HL-60/S4 treated with retinoic acid at 250 ng/mL for 4 days and 3 days (cell line): ENCODE results near the gene WNT8B.

Experiments used
- in situ Hi-C: fragments of 300-500 bp; cut with MboI; formaldehyde crosslinking; loops from 2 replicates; pipeline ENCODE4 v1.7.0; 2022; ENCODE audit warnings: low sequenced_read_pairs

Gene WNT8B

GRCh38 chr10:100482834-100483185 lies 20.0 kb downstream of the WNT8B start:
- in situ Hi-C loops: no loop called here

DNA sequence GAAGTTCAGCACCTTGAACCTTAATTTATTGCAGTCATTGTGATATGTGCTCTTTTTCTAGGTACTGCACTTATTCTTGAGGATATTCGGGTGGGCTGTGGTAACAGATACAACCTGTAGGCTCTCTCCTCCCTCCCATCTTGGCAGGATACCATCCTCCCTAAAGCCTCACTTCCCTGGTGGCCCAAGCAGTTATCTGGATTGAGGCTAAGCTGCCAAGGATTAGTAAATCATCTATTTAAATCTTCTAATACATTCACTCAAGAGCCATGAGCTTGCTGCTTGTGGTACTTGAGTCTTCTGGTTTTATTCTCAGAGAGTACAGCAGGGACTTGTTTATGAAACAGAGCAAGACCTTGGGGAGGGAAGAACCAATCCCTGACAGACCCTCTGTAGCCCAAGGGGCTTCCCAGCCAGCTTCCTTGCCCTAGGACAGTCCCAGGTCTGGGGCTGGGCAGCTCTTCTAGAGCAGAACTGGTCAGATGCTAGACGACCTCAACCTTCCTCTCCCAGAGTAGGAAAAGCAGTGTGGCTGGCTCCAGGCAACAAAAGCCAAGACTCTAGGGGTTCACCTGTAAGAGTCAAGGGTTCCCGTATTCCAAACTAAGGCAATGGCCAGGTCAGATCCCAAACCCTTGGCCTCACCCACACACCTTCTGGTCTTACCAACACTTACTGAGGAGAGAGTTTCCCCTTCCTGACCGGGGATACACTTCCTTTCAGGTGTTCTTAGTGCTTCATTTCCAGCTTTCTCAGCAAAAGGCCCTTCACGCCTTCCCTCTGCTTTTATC lies 21.3 kb downstream of the WNT8B start:
- in situ Hi-C loops: no loop called here

DNA sequence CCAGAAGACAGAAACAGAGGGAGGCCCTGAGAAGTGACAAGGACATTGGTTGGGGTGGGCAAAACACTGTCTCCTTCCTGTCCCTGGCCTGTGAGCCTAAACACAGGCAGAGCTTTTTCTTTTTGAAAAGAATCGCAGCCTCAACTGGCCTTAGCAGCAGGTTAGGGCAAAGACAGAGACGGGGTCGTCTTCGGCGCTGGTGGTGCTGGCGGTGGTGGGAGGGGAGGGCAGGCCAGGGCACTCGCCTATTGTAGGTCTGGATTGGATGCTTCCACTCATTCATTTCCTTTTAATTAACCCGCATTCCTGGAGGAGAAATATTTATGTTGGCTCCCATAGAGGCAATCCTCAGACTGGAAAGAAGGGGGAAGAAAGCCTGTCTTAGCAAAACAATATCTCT lies 22.6 kb downstream of the WNT8B start:
- in situ Hi-C loops: no loop called here

GRCh38 chr10:100485801-100486495 lies 23.1 kb downstream of the WNT8B start:
- in situ Hi-C loops: no loop called here

- in situ Hi-C loops: no loop called here
Measured at GRCh38 chr10:100487529-100487928, 24.7 kb downstream of the WNT8B start.

DNA sequence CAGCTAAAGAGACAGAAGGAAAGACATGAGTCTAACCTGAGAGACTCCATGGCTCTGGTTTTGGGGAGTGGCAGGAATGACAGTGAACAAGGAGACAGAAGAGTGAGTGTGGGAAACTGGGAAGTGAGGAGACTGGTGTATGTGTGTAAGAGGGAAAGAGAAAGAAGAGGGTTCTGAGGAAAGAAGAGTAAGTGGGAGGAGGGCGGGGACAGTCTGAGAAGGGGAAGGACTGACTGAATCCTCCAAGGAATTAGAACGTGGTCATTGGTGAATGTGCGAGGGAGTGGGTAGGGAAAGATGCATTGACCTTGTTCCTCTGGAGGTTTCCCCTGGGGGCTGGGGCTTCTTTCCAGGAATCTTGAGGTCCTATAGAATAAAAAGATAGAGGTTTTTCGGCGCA lies 26.6 kb downstream of the WNT8B start:
- in situ Hi-C loops: no loop called here

- in situ Hi-C loops: no loop called here
Measured at GRCh38 chr10:100490531-100490930, 27.7 kb downstream of the WNT8B start.

DNA sequence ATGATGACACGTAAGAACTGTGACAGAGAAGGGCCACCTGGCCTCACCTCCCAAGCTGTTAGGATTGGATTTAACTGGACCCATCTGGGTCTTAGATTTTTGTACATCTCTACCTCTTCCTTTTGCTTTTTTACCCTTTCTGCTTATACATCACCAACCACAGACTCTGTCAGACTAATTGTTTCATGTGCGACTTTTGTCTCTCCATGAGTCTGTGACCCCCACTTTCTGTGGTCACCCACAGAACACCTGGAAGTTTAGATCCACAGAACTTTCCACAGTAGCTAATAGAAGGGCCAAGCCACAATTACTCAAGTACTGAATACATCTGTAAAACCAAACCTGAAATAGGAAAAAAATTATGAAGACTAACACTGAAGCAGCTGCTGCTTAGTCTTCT lies 33.8 kb downstream of the WNT8B start:
- in situ Hi-C loops: no loop called here

DNA sequence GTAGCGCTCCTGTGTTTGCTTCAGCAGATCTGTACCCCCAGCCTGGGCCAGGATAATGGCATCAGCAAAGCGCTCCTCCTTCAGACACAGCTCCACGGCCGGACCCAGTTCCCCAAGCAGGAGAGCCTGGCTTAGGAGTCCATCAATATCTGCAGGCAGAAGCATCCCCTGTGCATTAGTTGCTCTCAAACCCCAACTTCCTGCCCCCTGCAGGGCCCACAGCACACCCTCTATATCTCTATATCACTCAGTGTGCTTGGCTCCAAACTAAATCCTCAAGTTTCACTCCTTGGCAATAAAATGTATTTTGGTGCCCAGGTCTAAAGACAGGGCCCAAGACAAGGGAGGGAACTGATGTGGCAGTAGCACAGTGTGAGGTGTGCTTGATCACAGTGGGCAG lies 35.2 kb downstream of the WNT8B start:
- in situ Hi-C loops: no loop called here

- in situ Hi-C loops: no loop called here
Measured at GRCh38 chr10:100501423-100501822, 38.6 kb downstream of the WNT8B start.

DNA sequence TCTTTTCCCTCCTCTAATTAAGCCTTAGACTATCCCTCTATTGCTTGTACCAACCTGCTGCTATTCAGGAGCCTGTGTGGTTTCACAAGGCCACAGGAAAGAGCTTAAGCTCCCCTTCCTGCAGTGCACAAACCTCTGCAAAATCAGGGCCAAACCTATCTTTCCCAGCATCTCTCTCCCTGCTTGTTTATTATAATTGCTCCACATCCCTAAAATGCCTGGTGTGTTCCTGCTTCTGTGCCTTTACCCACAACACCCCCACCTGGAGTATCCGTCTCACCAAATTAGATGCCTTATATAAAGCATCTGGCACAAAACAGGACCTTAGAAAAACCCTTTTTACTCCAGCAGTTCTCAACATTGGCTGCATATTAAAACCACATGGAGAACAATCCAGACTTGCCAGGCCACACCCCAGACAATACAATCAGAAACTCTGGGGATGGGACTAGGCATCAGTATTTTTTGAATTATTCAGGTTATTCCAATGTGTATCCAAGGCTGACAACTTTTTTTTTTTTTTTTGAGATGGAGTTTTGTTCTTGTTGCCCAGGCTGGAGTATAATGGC lies 40.2 kb downstream of the WNT8B start:
- in situ Hi-C loops: no loop called here

GRCh38 chr10:100504096-100504495 lies 41.3 kb downstream of the WNT8B start:
- in situ Hi-C loops: no loop called here

- in situ Hi-C loops: no loop called here
Measured at GRCh38 chr10:100505164-100505563, 42.4 kb downstream of the WNT8B start.

GRCh38 chr10:100506596-100507356 lies 44.0 kb downstream of the WNT8B start:
- in situ Hi-C loops: no loop called here

DNA sequence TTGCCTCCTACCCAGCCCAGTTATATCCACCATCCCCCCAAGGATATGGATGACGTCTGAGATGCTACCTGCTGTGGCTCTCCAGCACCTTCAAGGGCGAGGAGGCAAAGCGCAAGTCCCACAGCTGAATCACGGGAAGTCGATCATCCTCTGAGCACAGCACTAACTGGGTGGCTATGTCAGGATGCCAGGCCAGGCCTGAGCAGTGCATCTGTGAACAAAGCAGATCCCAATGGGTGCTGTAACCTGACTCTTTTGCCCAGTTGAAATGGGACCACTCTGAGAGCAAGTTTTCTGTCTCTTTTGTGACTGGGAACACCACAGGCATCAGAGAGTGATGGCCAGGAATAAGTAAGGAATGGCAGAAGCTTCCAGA lies 44.5 kb downstream of the WNT8B start:
- in situ Hi-C loops: no loop called here

- in situ Hi-C loops: no loop called here
Measured at GRCh38 chr10:100508266-100508665, 45.5 kb downstream of the WNT8B start.

DNA sequence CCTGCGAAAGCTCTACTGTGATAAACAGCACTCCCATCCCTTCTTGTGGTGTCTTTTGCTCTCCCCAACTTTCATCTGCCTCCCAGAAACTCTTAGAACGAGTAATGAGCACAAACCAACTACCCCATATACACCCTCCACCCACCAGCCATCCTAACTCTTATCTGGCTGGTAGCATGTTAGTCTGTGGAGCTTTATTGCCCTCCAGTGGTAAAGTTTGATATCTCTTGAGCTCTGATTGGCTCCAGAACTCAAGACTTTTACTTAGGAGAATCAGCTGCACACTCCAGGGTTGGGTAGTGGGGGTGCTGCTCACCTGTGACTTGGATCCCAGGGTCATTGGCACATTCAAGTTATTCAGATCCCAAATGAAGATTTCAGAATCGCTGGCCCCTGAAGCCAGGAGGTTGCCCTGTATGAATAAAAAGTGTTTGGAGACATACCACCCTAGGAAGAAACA lies 45.9 kb downstream of the WNT8B start:
- in situ Hi-C loops: no loop called here

GRCh38 chr10:100509241-100509840 lies 46.5 kb downstream of the WNT8B start:
- in situ Hi-C loops: no loop called here

DNA sequence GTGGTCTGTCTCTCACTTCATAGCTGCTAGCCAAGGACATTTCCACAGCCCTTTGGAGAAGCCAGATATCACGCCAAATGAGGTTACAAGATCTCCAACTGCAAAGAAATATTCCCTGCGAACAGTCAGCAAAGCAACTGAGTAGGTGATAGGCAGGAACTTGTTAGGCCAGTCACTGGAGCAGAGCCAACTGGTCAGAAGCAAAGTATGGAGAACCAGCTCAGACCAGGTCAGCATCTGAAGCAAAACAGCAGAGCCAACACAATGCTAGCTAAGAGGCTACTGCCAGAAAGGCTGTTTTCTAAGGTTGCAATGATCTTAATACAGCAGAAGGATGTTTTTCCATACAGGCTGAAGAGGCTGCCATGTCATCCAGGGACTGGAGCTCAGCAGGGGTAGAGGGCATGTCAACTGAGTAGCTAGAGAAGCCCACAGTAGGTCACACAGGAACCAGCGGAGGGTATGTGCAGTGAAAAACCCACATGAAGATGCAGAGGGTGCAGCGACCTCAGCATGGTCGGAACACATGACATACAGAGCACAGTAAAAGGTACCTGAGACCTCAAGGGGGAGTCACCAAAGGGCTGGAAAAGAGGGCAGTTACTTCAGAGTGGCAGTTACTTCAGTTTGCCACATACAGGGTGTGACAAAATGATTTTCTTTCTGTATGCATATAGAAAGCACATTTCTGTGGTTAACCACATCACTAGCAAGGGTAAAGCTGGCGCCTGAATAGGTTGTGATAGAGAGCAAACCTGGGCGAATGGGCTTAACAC lies 47.9 kb downstream of the WNT8B start:
- in situ Hi-C loops: loop anchor here (10.0 kb wide), 1 partner anchor 176 kb away; the partner anchor contains the start of gene PKD2L1

- in situ Hi-C loops: loop anchor here (10.0 kb wide), 1 partner anchor 181 kb away; the partner anchor contains the start of gene PKD2L1
Measured at GRCh38 chr10:100515612-100516011, 52.8 kb downstream of the WNT8B start.
